Activated CD4-positive, alpha-beta T cell treated with anti-CD3 and anti-CD28 coated beads, Interleukin-2, amount 50 U/mL, for 1 hour (primary cell): ENCODE measurements around the gene FAM237B.

Experiments
- DNase-seq: peaks from one replicate; pipeline ENCODE4 v3.0.0-alpha.2; 2020

Gene FAM237B

GRCh38 chr7:90290244-90291113 lies 30.6 kb downstream of the FAM237B start:
- DNase-seq: no peak

GRCh38 chr7:90288154-90288553 lies 33.0 kb downstream of the FAM237B start:
- DNase-seq: no peak

- DNase-seq: no peak
Observed at GRCh38 chr7:90276033-90276728, 44.9 kb downstream of the FAM237B start.

GRCh38 chr7:90274161-90274560 lies 46.9 kb downstream of the FAM237B start:
- DNase-seq: no peak

- no peak for DNase-seq
Observed at GRCh38 chr7:90272242-90272641, 48.9 kb downstream of the FAM237B start.

- DNase-seq: no peak
Observed at GRCh38 chr7:90271753-90272152, 49.4 kb downstream of the FAM237B start.

- no peak for DNase-seq
Observed at GRCh38 chr7:90270431-90271178, 50.5 kb downstream of the FAM237B start.

- no peak for DNase-seq
Observed at GRCh38 chr7:90269163-90269562, 51.9 kb downstream of the FAM237B start.

GRCh38 chr7:90267263-90267858 lies 53.7 kb downstream of the FAM237B start:
- no peak for DNase-seq

GRCh38 chr7:90266808-90267207 lies 54.3 kb downstream of the FAM237B start:
- DNase-seq: no peak
